Keratinocyte (primary cell): Measurements from ENCODE around the gene GRB2. TPM values are rescaled to one million over a fixed set of nuclear protein-coding genes. Genes with fewer than 3 reads are reported as not detected.
A peak's percentile ranks its signal among the peaks of the same experiment; 100 is the strongest.

Experiments
- DNase-seq: peaks from one replicate; pipeline ENCODE4 v3.0.0-alpha.2; 2011; ENCODE audit warnings: low read depth, missing footprints, low spot score
- FAIRE-seq: peaks from 2 replicates; lab custom pipeline; 2011; peaks lifted over from hg19 to GRCh38; lab: Jason Lieb, UNC
- H2AFZ ChIP-seq: 2 replicates; pipeline ENCODE4 v1.6.0; 2012; ENCODE audit warnings: low read length, control low read depth, inconsistent platforms; ENCODE audit not compliant: control insufficient read depth
- H3K27ac ChIP-seq: 2 replicates; pipeline ENCODE4 v1.5.1; 2011; ENCODE audit warnings: low read length; ENCODE audit not compliant: control insufficient read depth, insufficient read depth
- H3K27me3 ChIP-seq: 3 replicates; pipeline ENCODE4 v1.6.0; 2011; ENCODE audit warnings: low read length; ENCODE audit not compliant: control insufficient read depth, insufficient read depth; ENCODE audit errors: extremely low read depth
- H3K36me3 ChIP-seq, 2 experiments: 2 replicates in 1 of 2; 3 replicates in 1 of 2; pipeline ENCODE4 v1.5.1; 2011; ENCODE audit warnings: low read length in 2 of 2, mild to moderate bottlenecking in 1 of 2; ENCODE audit not compliant: control insufficient read depth in 2 of 2, insufficient read depth in 2 of 2; ENCODE audit errors: extremely low read depth in 1 of 2
- H3K4me1 ChIP-seq: 3 replicates; pipeline ENCODE4 v1.5.1; 2011; ENCODE audit warnings: low read length; ENCODE audit not compliant: control insufficient read depth, insufficient read depth; ENCODE audit errors: extremely low read depth
- H3K4me2 ChIP-seq: 3 replicates; pipeline ENCODE4 v1.6.0; 2011; ENCODE audit warnings: low read depth, low read length; ENCODE audit not compliant: control insufficient read depth, insufficient read depth; ENCODE audit errors: extremely low read depth
- H3K4me3 ChIP-seq, 3 experiments: fragments of 200-600 bp in 1 of 3; sonication (generic) in 1 of 3; 2 replicates in 2 of 3; 3 replicates in 1 of 3; pipeline ENCODE4 v1.5.1; 2011 to 2016; ENCODE audit warnings: low read length in 3 of 3, mild to moderate bottlenecking in 3 of 3, control low read depth in 2 of 3, inconsistent platforms in 1 of 3, low read depth in 1 of 3, mixed read lengths in 1 of 3, mixed run types in 1 of 3, moderate library complexity in 1 of 3; ENCODE audit not compliant: control insufficient read depth in 2 of 3, insufficient read depth in 2 of 3; ENCODE audit errors: extremely low read depth in 1 of 3
- H3K79me2 ChIP-seq: 2 replicates; pipeline ENCODE4 v1.6.0; 2012; ENCODE audit warnings: low read length; ENCODE audit not compliant: control insufficient read depth, insufficient read depth
- H3K9ac ChIP-seq: 3 replicates; pipeline ENCODE4 v1.6.0; 2011; ENCODE audit warnings: low read length; ENCODE audit not compliant: control insufficient read depth, insufficient read depth; ENCODE audit errors: extremely low read depth
- H3K9me1 ChIP-seq: 3 replicates; pipeline ENCODE4 v1.6.0; 2011; ENCODE audit warnings: low read length; ENCODE audit not compliant: control insufficient read depth, insufficient read depth; ENCODE audit errors: extremely low read depth
- H3K9me3 ChIP-seq: 2 replicates; pipeline ENCODE4 v1.5.1; 2012; ENCODE audit warnings: low read depth, low read length; ENCODE audit not compliant: control insufficient read depth
- H4K20me1 ChIP-seq: 3 replicates; pipeline ENCODE4 v1.6.0; 2011; ENCODE audit warnings: low read length; ENCODE audit not compliant: control insufficient read depth, insufficient read depth; ENCODE audit errors: extremely low read depth
- CTCF ChIP-seq, 3 experiments: IDR thresholded peaks in 1 of 3; conservative IDR thresholded peaks in 1 of 3; optimal IDR thresholded peaks in 1 of 3; 2 replicates in 2 of 3; 3 replicates in 1 of 3; pipeline versions ENCODE3 to v1.5.1; 2011; ENCODE audit warnings: low read length in 3 of 3, mild to moderate bottlenecking in 3 of 3, moderate library complexity in 2 of 3, control low read depth in 1 of 3, inconsistent platforms in 1 of 3; ENCODE audit not compliant: insufficient read depth in 2 of 3; ENCODE audit errors: extremely low read depth in 1 of 3
- EZH2 ChIP-seq: IDR thresholded peaks from one replicate; pipeline ENCODE4 v1.6.1; 2012; ENCODE audit warnings: inconsistent platforms, mild to moderate bottlenecking, low read length, moderate library complexity
- dilution Hi-C: fragments of 300-500 bp; cut with MboI; formaldehyde crosslinking; loops from one replicate; pipeline ENCODE4 v1.7.0; 2020; ENCODE audit warnings: low sequenced_read_pairs; ENCODE audit not compliant: extremely low pct_ligation_motif_present
- polyA plus RNA-seq, 5 experiments: library from polyadenylated mRNA; depleted of rRNA in 3 of 5; stranded (reverse) in 3 of 5; stranded (forward) in 1 of 5; unstranded in 1 of 5; fragments of >200 nt; gene quantifications; 1 replicate in 1 of 5; 2 replicates in 3 of 5; 3 replicates in 1 of 5; pipeline versions ENCODE4 v1.2.1 to v1.2.3, GENCODE V29; 2011 to 2012; ENCODE audit warnings: missing spikeins in 2 of 5, low read depth in 1 of 5, low replicate concordance in 1 of 5

Gene GRB2
- polyA plus RNA-seq, 1 donor (not counting 4 experiments of a cell fraction or from before 2014, with no cell fraction given): 62.0 TPM

- H3K9me3 ChIP-seq: no peaks in the 10 kb centered on the region
- H2AFZ ChIP-seq: no peak overlapping the region
- H3K4me1 ChIP-seq: peaks cover 36% of the 10 kb centered on the region
- DNase-seq (no peak), FAIRE-seq (peak; percentile 34)
- peaks cover 22% of the 10 kb centered on the region for H4K20me1 ChIP-seq
- H3K27ac ChIP-seq: no peak overlapping the region
- H3K9ac ChIP-seq: no peak overlapping the region
- H3K79me2 ChIP-seq: peaks cover 90% of the 10 kb centered on the region
- no peaks in the 10 kb centered on the region for H3K27me3 ChIP-seq
- H3K36me3 ChIP-seq: no peaks in the 10 kb centered on the region
- TF ChIP-seq EZH2 (no peak), CTCF (optimal IDR thresholded peaks at IDR 0.05 in 1 of 3, IDR thresholded peaks at IDR 0.05 in 1 of 3, conservative IDR thresholded peaks at IDR 0.05 in 1 of 3; ENCODE audit: extremely low read depth in 1 of 3, insufficient read depth in 2 of 3, low read length in 3 of 3) (no peak)
- H3K4me2 ChIP-seq: peak overlapping the region; percentile 25
- no peak overlapping the region for H3K4me3 ChIP-seq
- H3K9me1 ChIP-seq: peaks cover 3% of the 10 kb centered on the region
- dilution Hi-C loops: no loop called here
Measured at GRCh38 chr17:75364078-75364477, 41.4 kb downstream of the GRB2 start.

- Histone ChIP-seq H3K4me2 (no peak overlapping the region), H3K9me1 (peaks cover 5% of the 10 kb centered on the region), H3K27ac (no peak overlapping the region), H3K9ac (no peak overlapping the region), H3K9me3 (no peaks in the 10 kb centered on the region), H3K27me3 (no peaks in the 10 kb centered on the region), H3K79me2 (peaks cover 91% of the 10 kb centered on the region), H4K20me1 (peaks cover 20% of the 10 kb centered on the region), H3K4me3 (no peak overlapping the region), H2AFZ (no peak overlapping the region), H3K36me3 (no peaks in the 10 kb centered on the region), H3K4me1 (peaks cover 32% of the 10 kb centered on the region)
- dilution Hi-C loops: no loop called here
- TF ChIP-seq CTCF (optimal IDR thresholded peaks at IDR 0.05 in 1 of 3, IDR thresholded peaks at IDR 0.05 in 1 of 3, conservative IDR thresholded peaks at IDR 0.05 in 1 of 3; ENCODE audit: extremely low read depth in 1 of 3, insufficient read depth in 2 of 3, low read length in 3 of 3) (no peak), EZH2 (no peak)
- no peak for DNase-seq
- no peak for FAIRE-seq
Measured at GRCh38 chr17:75361996-75362395, 43.5 kb downstream of the GRB2 start.
